ENCODE measurements around the gene CBX5. TPM values are rescaled to one million over a fixed set of nuclear protein-coding genes. Genes with fewer than 3 reads are reported as not detected.

Gene CBX5
- total RNA-seq, 1 donor from 2014 or later, result 288 TPM

DNA sequence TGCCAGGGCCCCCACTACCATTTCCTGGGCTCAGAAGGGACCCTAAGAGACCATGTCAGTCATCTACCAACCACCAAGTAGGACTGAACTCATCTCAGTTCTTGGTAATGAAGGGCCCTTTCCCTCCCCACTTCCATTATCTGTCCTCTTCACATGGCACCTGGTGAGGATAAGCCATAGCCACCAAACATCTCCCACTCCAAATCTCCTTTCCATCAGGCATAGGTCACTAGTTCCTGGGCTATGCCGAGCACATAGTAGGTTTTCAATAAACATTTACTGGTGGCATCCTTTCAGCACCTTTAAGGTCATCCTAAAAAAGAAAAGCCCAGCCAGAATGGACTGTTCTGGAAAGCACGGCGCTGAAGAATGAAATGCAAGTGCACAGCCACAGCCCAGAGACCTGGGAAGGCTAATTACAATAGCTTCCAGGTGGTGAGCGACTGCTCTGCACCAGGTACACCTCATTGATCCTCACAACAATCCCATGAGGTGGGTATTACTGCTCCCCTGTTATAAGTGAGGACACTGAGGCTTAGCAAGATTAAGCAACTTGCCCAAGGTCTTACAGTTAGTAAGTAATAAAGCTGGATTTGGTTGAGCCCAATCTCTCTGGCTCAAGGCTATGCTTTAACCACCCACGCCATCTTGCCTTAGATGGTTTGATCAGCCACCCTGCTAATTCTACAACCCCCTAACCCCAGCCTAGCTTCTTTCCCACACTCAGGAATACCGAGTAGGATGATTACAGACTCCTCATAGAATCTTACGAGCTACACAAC lies 95.7 kb downstream of the CBX5 start:
- Mint-ChIP-seq H3K27ac (no peak overlapping the region), H3K9me3 (no peaks in the 10 kb centered on the region), H3K36me3 (peaks cover 13% of the 10 kb centered on the region), H3K4me1 (peaks cover 8% of the 10 kb centered on the region), H3K27me3 (ENCODE audit: insufficient read depth, low read depth) (peaks cover 8% of the 10 kb centered on the region), H3K4me3 (no peak overlapping the region)
- H3K4me1 ChIP-seq, result no peaks in the 10 kb centered on the region
- H3K27ac ChIP-seq, result no peak overlapping the region
- H3K4me3 ChIP-seq, result no peak overlapping the region
- peaks cover 4% of the 10 kb centered on the region for H3K79me2 ChIP-seq (ENCODE audit: low read depth)
- H3F3A ChIP-seq (ENCODE audit: low read depth), result peaks cover 7% of the 10 kb centered on the region
- no peaks in the 10 kb centered on the region for H3K36me3 ChIP-seq
- TF ChIP-seq EZH2 (IDR thresholded peaks at IDR 0.05), result no peak
- TF ChIP-seq EZH2phosphoT487 (IDR thresholded peaks at IDR 0.05), result no peak
- no peak for TF ChIP-seq CTCF (IDR thresholded peaks at IDR 0.05)
- H3K9me3 ChIP-seq (ENCODE audit: low read depth), result no peaks in the 10 kb centered on the region
- no peak overlapping the region for H3K9ac ChIP-seq
- no peak for DNase-seq (ENCODE audit: low spot score)
- H2AFZ ChIP-seq (replicated peaks), result no peak overlapping the region
- H3K27me3 ChIP-seq, result peaks cover 16% of the 10 kb centered on the region
- H4K20me1 ChIP-seq (ENCODE audit: low read depth), result peaks cover 28% of the 10 kb centered on the region
- H3K4me2 ChIP-seq, result no peak overlapping the region

DNA sequence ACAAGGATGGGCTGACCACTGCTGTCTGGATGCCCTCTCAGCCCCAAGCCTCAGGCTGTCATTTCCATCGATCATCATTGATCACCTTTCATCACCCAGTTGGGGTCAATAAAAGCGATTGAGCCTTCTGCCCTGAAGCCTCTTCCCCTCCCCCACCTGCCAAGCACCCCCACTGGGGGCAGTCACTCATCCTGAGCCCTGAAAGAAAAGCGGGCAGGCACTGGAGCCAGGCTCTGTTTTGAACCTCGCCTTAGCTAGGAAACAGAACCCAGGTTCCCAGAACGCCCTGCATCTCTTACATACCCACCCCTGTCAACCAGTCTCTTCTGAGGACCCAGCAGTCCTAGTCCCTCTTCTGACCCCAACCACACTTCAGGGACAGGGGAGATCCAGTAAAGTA lies 96.9 kb downstream of the CBX5 start:
- TF ChIP-seq EZH2phosphoT487 (IDR thresholded peaks at IDR 0.05) (no peak), CTCF (IDR thresholded peaks at IDR 0.05) (no peak)
- Histone ChIP-seq H3K9me3 (ENCODE audit: low read depth) (no peaks in the 10 kb centered on the region), H3K27me3 (peaks cover 27% of the 10 kb centered on the region), H3K9ac (no peak overlapping the region), H2AFZ (replicated peaks) (no peak overlapping the region), H3F3A (ENCODE audit: low read depth) (peaks cover 7% of the 10 kb centered on the region), H3K79me2 (ENCODE audit: low read depth) (peaks cover 3% of the 10 kb centered on the region), H3K36me3 (no peaks in the 10 kb centered on the region), H3K4me2 (no peak overlapping the region), H3K27ac (no peak overlapping the region), H3K4me3 (no peak overlapping the region), H4K20me1 (ENCODE audit: low read depth) (peaks cover 28% of the 10 kb centered on the region), H3K4me1 (no peaks in the 10 kb centered on the region)
- Mint-ChIP-seq H3K9me3 (no peaks in the 10 kb centered on the region), H3K36me3 (peaks cover 13% of the 10 kb centered on the region), H3K4me1 (peaks cover 5% of the 10 kb centered on the region), H3K27me3 (ENCODE audit: insufficient read depth, low read depth) (peaks cover 10% of the 10 kb centered on the region), H3K27ac (no peak overlapping the region), H3K4me3 (no peak overlapping the region)
- no peak for DNase-seq (ENCODE audit: low spot score)

- H3K9me3 ChIP-seq (ENCODE audit: low read depth), result no peaks in the 10 kb centered on the region
- H3K27ac Mint-ChIP-seq, result no peak overlapping the region
- no peak overlapping the region for H2AFZ ChIP-seq (replicated peaks)
- TF ChIP-seq EZH2 (IDR thresholded peaks at IDR 0.05) (no peak), EZH2phosphoT487 (IDR thresholded peaks at IDR 0.05) (no peak), CTCF (IDR thresholded peaks at IDR 0.05) (no peak)
- H3K79me2 ChIP-seq (ENCODE audit: low read depth), result no peaks in the 10 kb centered on the region
- H3K4me1 ChIP-seq, result no peaks in the 10 kb centered on the region
- peaks cover 36% of the 10 kb centered on the region for H3K27me3 ChIP-seq
- no peaks in the 10 kb centered on the region for H3K9me3 Mint-ChIP-seq
- no peaks in the 10 kb centered on the region for H3F3A ChIP-seq (ENCODE audit: low read depth)
- H3K4me3 Mint-ChIP-seq, result no peak overlapping the region
- no peak for DNase-seq (ENCODE audit: low spot score)
- H3K36me3 ChIP-seq, result no peaks in the 10 kb centered on the region
- no peak overlapping the region for H3K4me2 ChIP-seq
- peaks cover 10% of the 10 kb centered on the region for H3K27me3 Mint-ChIP-seq (ENCODE audit: insufficient read depth, low read depth)
- H3K36me3 Mint-ChIP-seq, result peaks cover 11% of the 10 kb centered on the region
- H4K20me1 ChIP-seq (ENCODE audit: low read depth), result peaks cover 19% of the 10 kb centered on the region
- H3K27ac ChIP-seq, result no peak overlapping the region
- no peaks in the 10 kb centered on the region for H3K4me1 Mint-ChIP-seq
- H3K9ac ChIP-seq, result no peak overlapping the region
- no peak overlapping the region for H3K4me3 ChIP-seq
Measured at GRCh38 chr12:54182086-54182485, 97.8 kb downstream of the CBX5 start.

Small RNAs within 50 kb of the gene (small RNA-seq; reads per million reads assigned to genes)
- not detected for gene RN7SL390P
- gene RNU6-950P, result not detected

Other genes starting within 250 kb of the CBX5 start
- gene HOXC5, start 247.1 kb downstream of the CBX5 start, total RNA-seq (ENCODE audit: low replicate concordance), result not detected in 2 replicates
- gene HOXC4, start 226.3 kb downstream of the CBX5 start, total RNA-seq (ENCODE audit: low replicate concordance), result not detected in 2 replicates
- gene SMUG1, start 91.1 kb downstream of the CBX5 start, total RNA-seq (ENCODE audit: low replicate concordance), result 42.9 and 49.4 TPM in 2 replicates
- 1,779 and 2,341 TPM in 2 replicates for gene HNRNPA1, start 604 bp upstream of the CBX5 start, total RNA-seq (ENCODE audit: low replicate concordance)
- gene NFE2, start 20.9 kb upstream of the CBX5 start, total RNA-seq (ENCODE audit: low replicate concordance), result 2.8 and 4.3 TPM in 2 replicates
- 197 and 219 TPM in 2 replicates for gene COPZ1, start 45.0 kb upstream of the CBX5 start, total RNA-seq (ENCODE audit: low replicate concordance)
- gene GPR84, start 84.4 kb upstream of the CBX5 start, total RNA-seq (ENCODE audit: low replicate concordance), result not detected in 2 replicates
- gene ZNF385A, start 104.6 kb upstream of the CBX5 start, total RNA-seq (ENCODE audit: low replicate concordance), result 6.2 and 7.2 TPM in 2 replicates
- gene ITGA5, start 139.1 kb upstream of the CBX5 start, total RNA-seq (ENCODE audit: low replicate concordance), result 37.7 and 70.8 TPM in 2 replicates
- not detected in 2 replicates for gene GTSF1, start 193.5 kb upstream of the CBX5 start, total RNA-seq (ENCODE audit: low replicate concordance)
- 0.43 and 2.1 TPM in 2 replicates for gene NCKAP1L, start 217.6 kb upstream of the CBX5 start, total RNA-seq (ENCODE audit: low replicate concordance)

Measured in neural progenitor cell (in vitro differentiated cells).